PC-3 (cell line): ENCODE data around the gene SCN1A. TPM values are rescaled to one million over a fixed set of nuclear protein-coding genes. Genes with fewer than 3 reads are reported as not detected.

ENCODE experiments used
- ATAC-seq: fragments of 200-7000 bp; cut with Tn5 transposase; 2 replicates; pipeline ENCODE4 v1.9.1; 2020; ENCODE audit warnings: mild to moderate bottlenecking, moderate library complexity
- BruUV-seq: library from RNA; stranded (reverse); fragments of 400-500 nt; replicated peaks from 2 replicates; lab custom pipeline; 2021; lab: Mats Ljungman, UMichigan
- CTCF ChIA-PET: fragments of 300-600 bp; sonication (Branson Sonifier 250); formaldehyde crosslinking; loops from one replicate; lab custom pipeline; 2022; ENCODE audit warnings: antibody characterized with exemption; lab: Charles Lee
- POLR2A ChIA-PET: fragments of 300-600 bp; sonication (Branson Sonifier 250); formaldehyde crosslinking; loops from one replicate; lab custom pipeline; 2022; ENCODE audit warnings: antibody characterized with exemption; ENCODE audit not compliant: unreplicated experiment; lab: Charles Lee
- DNase-seq: peaks from one replicate; pipeline ENCODE4 v3.0.0-alpha.2; 2015
- H2AFZ ChIP-seq: fragments of 300-600 bp; sonication (generic); 2 replicates; pipeline ENCODE4 v1.6.0; 2016; ENCODE audit warnings: antibody characterized with exemption, low read length
- H3F3A ChIP-seq: fragments of 300-600 bp; sonication (generic); one replicate; pipeline ENCODE4 v1.6.0; 2017; ENCODE audit warnings: antibody characterized with exemption, low read length, control low read depth, mild to moderate bottlenecking; ENCODE audit not compliant: unreplicated experiment
- H3K27ac ChIP-seq: fragments of 300-600 bp; sonication (generic); 2 replicates; pipeline ENCODE4 v1.5.1; 2016; ENCODE audit warnings: mild to moderate bottlenecking, low read length
- H3K27me3 ChIP-seq: fragments of 300-600 bp; sonication (generic); 2 replicates; pipeline ENCODE4 v1.6.1; 2016; ENCODE audit warnings: low read length, mixed read lengths
- H3K36me3 ChIP-seq: fragments of 300-600 bp; sonication (generic); 2 replicates; pipeline ENCODE4 v1.6.1; 2016; ENCODE audit warnings: low read depth, mixed run types, low read length, mixed read lengths
- H3K4me1 ChIP-seq: fragments of 300-600 bp; sonication (generic); 2 replicates; pipeline ENCODE4 v1.5.1; 2016; ENCODE audit warnings: low read length; ENCODE audit not compliant: insufficient read depth
- H3K4me2 ChIP-seq: fragments of 300-600 bp; sonication (generic); 2 replicates; pipeline ENCODE4 v1.6.0; 2016; ENCODE audit warnings: low read length
- H3K4me3 ChIP-seq: fragments of 300-600 bp; sonication (generic); 2 replicates; pipeline ENCODE4 v1.5.1; 2016; ENCODE audit warnings: mild to moderate bottlenecking, low read length, mixed read lengths
- H3K79me2 ChIP-seq: fragments of 300-600 bp; sonication (generic); 2 replicates; pipeline ENCODE4 v1.6.1; 2017; ENCODE audit warnings: low read length, mixed read lengths
- H3K9ac ChIP-seq: fragments of 300-600 bp; sonication (generic); 2 replicates; pipeline ENCODE4 v1.6.0; 2016; ENCODE audit warnings: mild to moderate bottlenecking, low read length
- H3K9me2 ChIP-seq: fragments of 300-600 bp; sonication (generic); replicated peaks from 2 replicates; pipeline ENCODE4 v1.6.1; 2016; ENCODE audit warnings: mixed run types, low read length, mixed read lengths
- H3K9me3 ChIP-seq: fragments of 300-600 bp; sonication (generic); 2 replicates; pipeline ENCODE4 v1.6.1; 2016; ENCODE audit warnings: low read length, mixed read lengths
- H4K20me1 ChIP-seq: fragments of 300-600 bp; sonication (generic); 2 replicates; pipeline ENCODE4 v1.6.1; 2016; ENCODE audit warnings: low read length, mixed read lengths
- EZH2 ChIP-seq: fragments of 300-600 bp; sonication (generic); IDR thresholded peaks from one replicate; pipeline ENCODE4 v1.6.1; 2017; ENCODE audit warnings: antibody characterized with exemption, mild to moderate bottlenecking, low read length; ENCODE audit not compliant: unreplicated experiment
- EZH2phosphoT487 ChIP-seq: fragments of 300-600 bp; sonication (generic); IDR thresholded peaks from 2 replicates; pipeline ENCODE4 v1.6.1; 2018; ENCODE audit warnings: mild to moderate bottlenecking, antibody characterized with exemption, low read length, borderline replicate concordance
- intact Hi-C: fragments of 100-400 bp; cut with micrococcal nuclease; formaldehyde crosslinking; loops from 2 replicates; pipeline ENCODE4 v1.9.0; 2023
- total RNA-seq: library from RNA; depleted of rRNA; stranded (reverse); fragments of >200 nt; gene quantifications from 2 replicates; pipeline ENCODE4 v1.2.3, GENCODE V29; 2014
- TF ChIP-seq, protein P1 (sequence below): fragments of 300-600 bp; sonication (generic); conservative IDR thresholded peaks from 2 replicates; pipeline ENCODE4 v1.5.1; 2017; ENCODE audit warnings: antibody characterized with exemption, low read depth, mild to moderate bottlenecking, low read length

SCN1A gene
- total RNA-seq, 1 experiment from 2014 or later: 0.04 TPM

DNA sequence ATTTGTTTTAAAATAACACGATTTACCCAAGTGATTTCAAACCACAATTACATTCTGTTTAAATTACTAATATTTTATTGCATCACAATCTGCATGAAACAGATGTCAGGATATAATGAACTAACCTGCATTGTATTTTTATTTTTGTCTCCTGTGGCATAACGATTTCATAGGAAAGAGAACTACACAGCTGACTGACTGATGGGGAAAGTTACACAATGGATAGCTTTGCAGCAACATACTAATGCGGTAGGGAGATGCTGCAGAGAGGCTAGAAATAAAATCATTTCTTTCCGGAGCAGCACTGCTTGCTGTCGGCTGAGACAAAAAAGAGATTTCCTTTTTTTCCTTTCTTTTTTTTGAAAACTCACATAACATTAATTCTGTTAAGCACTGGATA lies 36.9 kb downstream of the SCN1A start:
- no peaks in the 10 kb centered on the region for H3K9me3 ChIP-seq
- H3K9ac ChIP-seq: no peak overlapping the region
- ATAC-seq (no peak), DNase-seq (no peak)
- no peaks in the 10 kb centered on the region for H3F3A ChIP-seq
- no peaks in the 10 kb centered on the region for H4K20me1 ChIP-seq
- BruUV-seq: no TSS peak
- TF ChIP-seq EZH2phosphoT487 (no peak), EZH2 (no peak)
- TF ChIP-seq, protein P1, sequence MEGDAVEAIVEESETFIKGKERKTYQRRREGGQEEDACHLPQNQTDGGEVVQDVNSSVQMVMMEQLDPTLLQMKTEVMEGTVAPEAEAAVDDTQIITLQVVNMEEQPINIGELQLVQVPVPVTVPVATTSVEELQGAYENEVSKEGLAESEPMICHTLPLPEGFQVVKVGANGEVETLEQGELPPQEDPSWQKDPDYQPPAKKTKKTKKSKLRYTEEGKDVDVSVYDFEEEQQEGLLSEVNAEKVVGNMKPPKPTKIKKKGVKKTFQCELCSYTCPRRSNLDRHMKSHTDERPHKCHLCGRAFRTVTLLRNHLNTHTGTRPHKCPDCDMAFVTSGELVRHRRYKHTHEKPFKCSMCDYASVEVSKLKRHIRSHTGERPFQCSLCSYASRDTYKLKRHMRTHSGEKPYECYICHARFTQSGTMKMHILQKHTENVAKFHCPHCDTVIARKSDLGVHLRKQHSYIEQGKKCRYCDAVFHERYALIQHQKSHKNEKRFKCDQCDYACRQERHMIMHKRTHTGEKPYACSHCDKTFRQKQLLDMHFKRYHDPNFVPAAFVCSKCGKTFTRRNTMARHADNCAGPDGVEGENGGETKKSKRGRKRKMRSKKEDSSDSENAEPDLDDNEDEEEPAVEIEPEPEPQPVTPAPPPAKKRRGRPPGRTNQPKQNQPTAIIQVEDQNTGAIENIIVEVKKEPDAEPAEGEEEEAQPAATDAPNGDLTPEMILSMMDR: no peak
- no peaks in the 10 kb centered on the region for H3K79me2 ChIP-seq
- no peak overlapping the region for H3K27ac ChIP-seq
- H3K4me1 ChIP-seq: no peaks in the 10 kb centered on the region
- no peak overlapping the region for H2AFZ ChIP-seq
- H3K4me2 ChIP-seq: no peak overlapping the region
- H3K27me3 ChIP-seq: peaks cover 10% of the 10 kb centered on the region; the same call in 1 of the 2 replicates
- H3K4me3 ChIP-seq: no peak overlapping the region
- intact Hi-C loops: no loop called here
- H3K9me2 ChIP-seq: no peaks in the 10 kb centered on the region
- POLR2A ChIA-PET: no interaction called here
- CTCF ChIA-PET: no interaction called here
- no peaks in the 10 kb centered on the region for H3K36me3 ChIP-seq

DNA sequence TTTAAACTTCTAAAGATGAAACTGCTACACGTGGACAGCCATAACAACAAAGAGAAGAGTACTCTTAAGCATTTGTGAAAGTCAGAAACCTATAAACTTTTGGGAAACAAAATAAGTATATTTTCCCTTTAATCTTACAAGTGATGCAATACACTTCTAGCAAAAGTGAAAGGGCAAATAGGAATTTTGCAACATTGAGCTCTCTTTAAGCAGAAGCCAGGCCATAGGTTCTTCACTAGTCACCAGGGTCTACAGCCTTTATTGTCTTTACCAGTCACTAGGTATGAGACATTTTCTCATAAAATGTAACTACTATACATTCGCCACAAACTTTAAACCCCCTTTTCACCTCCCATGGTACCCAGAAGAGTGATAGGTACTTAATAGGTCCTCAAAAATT lies 37.5 kb downstream of the SCN1A start:
- Histone ChIP-seq H3F3A (no peaks in the 10 kb centered on the region), H3K9me2 (no peaks in the 10 kb centered on the region), H3K4me1 (no peaks in the 10 kb centered on the region), H3K27ac (no peak overlapping the region), H3K9ac (no peak overlapping the region), H4K20me1 (no peaks in the 10 kb centered on the region), H3K27me3 (peaks cover 14% of the 10 kb centered on the region; the same call in 1 of the 2 replicates), H3K4me3 (no peak overlapping the region), H3K79me2 (no peaks in the 10 kb centered on the region), H3K9me3 (no peaks in the 10 kb centered on the region), H3K36me3 (no peaks in the 10 kb centered on the region), H2AFZ (no peak overlapping the region), H3K4me2 (no peak overlapping the region)
- ATAC-seq (no peak), DNase-seq (no peak)
- TF ChIP-seq EZH2phosphoT487 (no peak), EZH2 (no peak)
- TF ChIP-seq, protein P1: no peak
- CTCF ChIA-PET: no interaction called here
- POLR2A ChIA-PET: no interaction called here
- intact Hi-C loops: no loop called here
- no TSS peak for BruUV-seq

DNA sequence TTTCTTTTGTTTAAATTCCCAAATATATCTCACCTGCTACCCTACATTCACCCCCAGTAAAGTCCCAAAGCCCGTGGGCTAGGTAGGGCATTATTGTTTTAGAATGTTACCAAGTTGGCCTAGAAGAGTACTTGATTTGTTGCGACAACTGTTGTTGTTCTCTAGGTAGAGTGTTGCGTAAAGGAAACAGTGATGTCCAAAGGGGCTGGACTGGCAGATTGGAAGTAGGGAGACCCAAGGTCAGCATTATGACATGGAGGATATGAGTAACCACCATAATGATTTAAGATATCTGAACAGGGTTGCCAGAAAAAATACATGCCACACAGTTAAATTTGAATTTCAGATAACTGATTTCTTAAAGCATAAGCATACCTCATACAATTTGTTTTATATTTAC lies 39.2 kb downstream of the SCN1A start:
- Histone ChIP-seq H3K4me3 (no peak overlapping the region), H4K20me1 (no peaks in the 10 kb centered on the region), H3K9ac (no peak overlapping the region), H3K4me1 (no peaks in the 10 kb centered on the region), H2AFZ (no peak overlapping the region), H3K9me3 (no peaks in the 10 kb centered on the region), H3K9me2 (no peaks in the 10 kb centered on the region), H3K27me3 (peaks cover 27% of the 10 kb centered on the region; the same call in 1 of the 2 replicates), H3K79me2 (no peaks in the 10 kb centered on the region), H3K36me3 (no peaks in the 10 kb centered on the region), H3K4me2 (no peak overlapping the region), H3K27ac (no peak overlapping the region), H3F3A (no peaks in the 10 kb centered on the region)
- POLR2A ChIA-PET: no interaction called here
- intact Hi-C loops: no loop called here
- DNase-seq: no peak
- ATAC-seq: no peak
- no TSS peak for BruUV-seq
- no peak for TF ChIP-seq EZH2phosphoT487
- TF ChIP-seq, protein P1: no peak
- no peak for TF ChIP-seq EZH2
- CTCF ChIA-PET: no interaction called here
